K562 (cell line): ENCODE results near the gene SPDYE3. TPM values are rescaled to one million over a fixed set of nuclear protein-coding genes. Genes with fewer than 3 reads are reported as not detected.
"Not testable (repeated sequence)": the region's sequence is repeated elsewhere in the genome, so short reads cannot be mapped to it uniquely, and the experiment has no call there.

Experiments
- DMBX1 ChIP-seq: fragments of 250-450 bp; sonication (Bioruptor Pico); IDR thresholded peaks from 2 replicates; pipeline ENCODE4 v1.8.0; 2022; ENCODE audit warnings: inconsistent platforms, mild to moderate bottlenecking, moderate library complexity, borderline replicate concordance
- ERF ChIP-seq: fragments of 450-650 bp; formaldehyde crosslinking; IDR thresholded peaks from 2 replicates; pipeline ENCODE4 v1.4.0; 2020; ENCODE audit warnings: mild to moderate bottlenecking, mixed read lengths
- HLTF ChIP-seq: fragments of 450-650 bp; IDR thresholded peaks from 2 replicates; pipeline ENCODE4 v1.6.1; 2016
- NFE2 ChIP-seq: IDR thresholded peaks from 2 replicates; pipeline ENCODE4 v1.6.1; 2014; ENCODE audit warnings: antibody characterized with exemption, low read depth
- TGIF2 ChIP-seq: sonication (generic); formaldehyde crosslinking; IDR thresholded peaks from 2 replicates; pipeline ENCODE4 v1.8.1; 2022; ENCODE audit warnings: mild to moderate bottlenecking, missing genetic modification reagents, moderate library complexity
- ZNF263 ChIP-seq: sonication (generic); formaldehyde crosslinking; IDR thresholded peaks from 2 replicates; pipeline ENCODE4 v1.8.0; 2022; ENCODE audit warnings: mild to moderate bottlenecking, missing genetic modification reagents, borderline replicate concordance
- polyA plus RNA-seq, 8 experiments: library from polyadenylated mRNA; depleted of rRNA in 4 of 8; stranded (reverse) in 5 of 8; unstranded in 3 of 8; fragments of >200 nt; fragmentation: Nextera tagmentation in 2 of 8; fragmentation: Illumina TruSeq in 1 of 8; extraction: Ambion mirVana in 2 of 8; extraction: Trizol in 1 of 8; gene quantifications; 2 replicates each; pipeline versions ENCODE4 v1.2.1 to v1.2.3, GENCODE V29; 2011 to 2014; ENCODE audit warnings: inconsistent platforms in 1 of 8, missing spikeins in 1 of 8
- total RNA-seq, 7 experiments: library from RNA; depleted of rRNA in 6 of 7; stranded (reverse); fragments of >200 nt in 6 of 7; fragmentation: Illumina TruSeq in 2 of 7; extraction: Trizol in 2 of 7; gene quantifications; 2 replicates each; pipeline versions ENCODE4 v1.2.1 to v1.2.3, GENCODE V29; 2011 to 2021; ENCODE audit warnings: low replicate concordance in 1 of 7
- TF ChIP-seq, protein P1 (sequence below), 2 experiments: fragments of 450-650 bp; formaldehyde crosslinking in 1 of 2; IDR thresholded peaks; 2 replicates each; pipeline versions ENCODE4 v1.4.0 to v1.6.1; 2014 to 2020; ENCODE audit warnings: mild to moderate bottlenecking in 2 of 2, borderline replicate concordance in 1 of 2, low read depth in 1 of 2
- TF ChIP-seq, protein P2 (sequence below): sonication (generic); formaldehyde crosslinking; IDR thresholded peaks from 2 replicates; pipeline ENCODE4 v1.9.0; 2022; ENCODE audit warnings: mild to moderate bottlenecking, missing genetic modification reagents
- TF ChIP-seq, protein P3 (sequence below): sonication (generic); formaldehyde crosslinking; IDR thresholded peaks from 2 replicates; pipeline ENCODE4 v1.8.1; 2023; ENCODE audit warnings: missing genetic modification reagents, mild to moderate bottlenecking, borderline replicate concordance
- TF ChIP-seq, protein P4 (sequence below): sonication (generic); formaldehyde crosslinking; IDR thresholded peaks from 2 replicates; pipeline ENCODE4 v1.8.0; 2022; ENCODE audit warnings: mild to moderate bottlenecking, missing genetic modification reagents

Gene SPDYE3
- total and polyA plus RNA-seq, 9 of the 15 experiments (the other 6 are each of a cell fraction or from before 2014, with no cell fraction given) = 0.04 to 3.3 (median 1.2) TPM; not detected in 6

DNA sequence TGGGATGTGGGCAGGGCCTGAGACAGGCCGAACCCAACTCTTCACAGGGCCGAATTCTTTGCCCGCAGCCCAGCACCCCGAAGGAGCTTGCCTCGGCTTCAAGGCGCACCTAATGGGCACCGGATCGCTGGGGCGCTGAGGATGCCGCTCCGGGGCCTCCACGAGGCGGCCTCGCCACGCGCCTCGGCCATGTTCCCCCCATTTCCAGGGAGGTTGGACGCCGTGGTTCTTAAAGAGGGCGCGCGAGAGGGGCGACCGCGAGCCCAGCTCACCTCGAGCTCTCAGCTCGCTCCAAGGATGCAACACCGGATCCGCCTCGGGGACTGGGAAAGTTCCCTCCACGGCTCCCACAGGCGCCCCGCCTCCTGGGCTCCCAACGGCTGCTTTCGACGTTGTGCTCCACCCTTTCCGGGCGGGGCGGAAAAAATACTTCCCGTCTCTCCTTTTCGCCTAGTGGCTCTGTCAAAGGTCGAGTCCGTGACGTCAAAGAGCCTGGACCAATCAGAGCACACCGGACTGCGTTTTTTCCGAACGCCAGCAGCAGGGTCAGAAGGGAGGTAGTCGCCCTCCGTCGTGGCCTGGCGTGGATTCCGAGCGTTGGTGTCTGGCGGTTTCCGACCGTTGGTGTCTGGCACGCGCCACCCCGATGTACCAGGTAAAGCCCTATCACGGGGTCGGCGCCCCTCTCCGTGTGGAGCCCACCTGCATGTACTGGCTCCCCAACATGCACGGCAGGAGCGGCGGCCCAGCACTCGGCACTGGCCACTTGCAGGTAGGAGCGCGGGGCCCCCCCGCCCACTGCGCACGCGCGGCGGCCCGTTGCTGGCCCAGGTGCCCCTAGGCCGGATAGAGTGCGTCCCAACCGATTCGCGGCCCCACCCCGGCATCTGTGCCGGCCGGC is 28.3 kb downstream of the SPDYE3 start (continued):
- TF ChIP-seq DMBX1 (CRISPR knock-in tag) (peak; percentile 34; the same call in 1 of the 2 replicates), TGIF2 (0 out of 2 replicates have a peak, but pooled peaks have one; percentile 85), NFE2 (0 out of 2 replicates have a peak, but pooled peaks have one; percentile 5), ZNF263 (peak; percentile 43; the same call in 1 of the 2 replicates), HLTF (peak; percentile 82; the same call in 1 of the 2 replicates), ERF (peak; percentile 63; the same call in 1 of the 2 replicates)
- TF ChIP-seq, protein P1, sequence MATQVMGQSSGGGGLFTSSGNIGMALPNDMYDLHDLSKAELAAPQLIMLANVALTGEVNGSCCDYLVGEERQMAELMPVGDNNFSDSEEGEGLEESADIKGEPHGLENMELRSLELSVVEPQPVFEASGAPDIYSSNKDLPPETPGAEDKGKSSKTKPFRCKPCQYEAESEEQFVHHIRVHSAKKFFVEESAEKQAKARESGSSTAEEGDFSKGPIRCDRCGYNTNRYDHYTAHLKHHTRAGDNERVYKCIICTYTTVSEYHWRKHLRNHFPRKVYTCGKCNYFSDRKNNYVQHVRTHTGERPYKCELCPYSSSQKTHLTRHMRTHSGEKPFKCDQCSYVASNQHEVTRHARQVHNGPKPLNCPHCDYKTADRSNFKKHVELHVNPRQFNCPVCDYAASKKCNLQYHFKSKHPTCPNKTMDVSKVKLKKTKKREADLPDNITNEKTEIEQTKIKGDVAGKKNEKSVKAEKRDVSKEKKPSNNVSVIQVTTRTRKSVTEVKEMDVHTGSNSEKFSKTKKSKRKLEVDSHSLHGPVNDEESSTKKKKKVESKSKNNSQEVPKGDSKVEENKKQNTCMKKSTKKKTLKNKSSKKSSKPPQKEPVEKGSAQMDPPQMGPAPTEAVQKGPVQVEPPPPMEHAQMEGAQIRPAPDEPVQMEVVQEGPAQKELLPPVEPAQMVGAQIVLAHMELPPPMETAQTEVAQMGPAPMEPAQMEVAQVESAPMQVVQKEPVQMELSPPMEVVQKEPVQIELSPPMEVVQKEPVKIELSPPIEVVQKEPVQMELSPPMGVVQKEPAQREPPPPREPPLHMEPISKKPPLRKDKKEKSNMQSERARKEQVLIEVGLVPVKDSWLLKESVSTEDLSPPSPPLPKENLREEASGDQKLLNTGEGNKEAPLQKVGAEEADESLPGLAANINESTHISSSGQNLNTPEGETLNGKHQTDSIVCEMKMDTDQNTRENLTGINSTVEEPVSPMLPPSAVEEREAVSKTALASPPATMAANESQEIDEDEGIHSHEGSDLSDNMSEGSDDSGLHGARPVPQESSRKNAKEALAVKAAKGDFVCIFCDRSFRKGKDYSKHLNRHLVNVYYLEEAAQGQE (IDR thresholded peaks at IDR 0.05; ENCODE audit: borderline replicate concordance) = not testable (repeated sequence)
- TF ChIP-seq, protein P1 (CRISPR knock-in tag; IDR thresholded peaks at IDR 0.05; ENCODE audit: low read depth) = peak; percentile 81; the same call in 1 of the 2 replicates
- TF ChIP-seq, protein P2, sequence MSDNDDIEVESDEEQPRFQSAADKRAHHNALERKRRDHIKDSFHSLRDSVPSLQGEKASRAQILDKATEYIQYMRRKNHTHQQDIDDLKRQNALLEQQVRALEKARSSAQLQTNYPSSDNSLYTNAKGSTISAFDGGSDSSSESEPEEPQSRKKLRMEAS = peak; percentile 81
- TF ChIP-seq, protein P3, sequence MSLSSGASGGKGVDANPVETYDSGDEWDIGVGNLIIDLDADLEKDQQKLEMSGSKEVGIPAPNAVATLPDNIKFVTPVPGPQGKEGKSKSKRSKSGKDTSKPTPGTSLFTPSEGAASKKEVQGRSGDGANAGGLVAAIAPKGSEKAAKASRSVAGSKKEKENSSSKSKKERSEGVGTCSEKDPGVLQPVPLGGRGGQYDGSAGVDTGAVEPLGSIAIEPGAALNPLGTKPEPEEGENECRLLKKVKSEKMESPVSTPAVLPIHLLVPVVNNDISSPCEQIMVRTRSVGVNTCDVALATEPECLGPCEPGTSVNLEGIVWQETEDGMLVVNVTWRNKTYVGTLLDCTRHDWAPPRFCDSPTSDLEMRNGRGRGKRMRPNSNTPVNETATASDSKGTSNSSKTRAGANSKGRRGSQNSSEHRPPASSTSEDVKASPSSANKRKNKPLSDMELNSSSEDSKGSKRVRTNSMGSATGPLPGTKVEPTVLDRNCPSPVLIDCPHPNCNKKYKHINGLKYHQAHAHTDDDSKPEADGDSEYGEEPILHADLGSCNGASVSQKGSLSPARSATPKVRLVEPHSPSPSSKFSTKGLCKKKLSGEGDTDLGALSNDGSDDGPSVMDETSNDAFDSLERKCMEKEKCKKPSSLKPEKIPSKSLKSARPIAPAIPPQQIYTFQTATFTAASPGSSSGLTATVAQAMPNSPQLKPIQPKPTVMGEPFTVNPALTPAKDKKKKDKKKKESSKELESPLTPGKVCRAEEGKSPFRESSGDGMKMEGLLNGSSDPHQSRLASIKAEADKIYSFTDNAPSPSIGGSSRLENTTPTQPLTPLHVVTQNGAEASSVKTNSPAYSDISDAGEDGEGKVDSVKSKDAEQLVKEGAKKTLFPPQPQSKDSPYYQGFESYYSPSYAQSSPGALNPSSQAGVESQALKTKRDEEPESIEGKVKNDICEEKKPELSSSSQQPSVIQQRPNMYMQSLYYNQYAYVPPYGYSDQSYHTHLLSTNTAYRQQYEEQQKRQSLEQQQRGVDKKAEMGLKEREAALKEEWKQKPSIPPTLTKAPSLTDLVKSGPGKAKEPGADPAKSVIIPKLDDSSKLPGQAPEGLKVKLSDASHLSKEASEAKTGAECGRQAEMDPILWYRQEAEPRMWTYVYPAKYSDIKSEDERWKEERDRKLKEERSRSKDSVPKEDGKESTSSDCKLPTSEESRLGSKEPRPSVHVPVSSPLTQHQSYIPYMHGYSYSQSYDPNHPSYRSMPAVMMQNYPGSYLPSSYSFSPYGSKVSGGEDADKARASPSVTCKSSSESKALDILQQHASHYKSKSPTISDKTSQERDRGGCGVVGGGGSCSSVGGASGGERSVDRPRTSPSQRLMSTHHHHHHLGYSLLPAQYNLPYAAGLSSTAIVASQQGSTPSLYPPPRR (CRISPR knock-in tag) = 0 out of 2 replicates have a peak, but pooled peaks have one; percentile 67
- TF ChIP-seq, protein P4, sequence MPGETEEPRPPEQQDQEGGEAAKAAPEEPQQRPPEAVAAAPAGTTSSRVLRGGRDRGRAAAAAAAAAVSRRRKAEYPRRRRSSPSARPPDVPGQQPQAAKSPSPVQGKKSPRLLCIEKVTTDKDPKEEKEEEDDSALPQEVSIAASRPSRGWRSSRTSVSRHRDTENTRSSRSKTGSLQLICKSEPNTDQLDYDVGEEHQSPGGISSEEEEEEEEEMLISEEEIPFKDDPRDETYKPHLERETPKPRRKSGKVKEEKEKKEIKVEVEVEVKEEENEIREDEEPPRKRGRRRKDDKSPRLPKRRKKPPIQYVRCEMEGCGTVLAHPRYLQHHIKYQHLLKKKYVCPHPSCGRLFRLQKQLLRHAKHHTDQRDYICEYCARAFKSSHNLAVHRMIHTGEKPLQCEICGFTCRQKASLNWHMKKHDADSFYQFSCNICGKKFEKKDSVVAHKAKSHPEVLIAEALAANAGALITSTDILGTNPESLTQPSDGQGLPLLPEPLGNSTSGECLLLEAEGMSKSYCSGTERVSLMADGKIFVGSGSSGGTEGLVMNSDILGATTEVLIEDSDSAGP (CRISPR knock-in tag) = 0 out of 2 replicates have a peak, but pooled peaks have one; percentile 9
